Nucleus accumbens (tissue), 56 donors: ENCODE data around the gene EYA3.

Experiments used
- DNase-seq, 56 donors: peaks; one replicate each; lab custom pipeline; 2025; lab: John Stamatoyannopoulos, UW

Gene EYA3

GRCh38 chr1:28113242-28113572, 24.8 kb upstream of the EYA3 start:
- no peak for DNase-seq

DNA sequence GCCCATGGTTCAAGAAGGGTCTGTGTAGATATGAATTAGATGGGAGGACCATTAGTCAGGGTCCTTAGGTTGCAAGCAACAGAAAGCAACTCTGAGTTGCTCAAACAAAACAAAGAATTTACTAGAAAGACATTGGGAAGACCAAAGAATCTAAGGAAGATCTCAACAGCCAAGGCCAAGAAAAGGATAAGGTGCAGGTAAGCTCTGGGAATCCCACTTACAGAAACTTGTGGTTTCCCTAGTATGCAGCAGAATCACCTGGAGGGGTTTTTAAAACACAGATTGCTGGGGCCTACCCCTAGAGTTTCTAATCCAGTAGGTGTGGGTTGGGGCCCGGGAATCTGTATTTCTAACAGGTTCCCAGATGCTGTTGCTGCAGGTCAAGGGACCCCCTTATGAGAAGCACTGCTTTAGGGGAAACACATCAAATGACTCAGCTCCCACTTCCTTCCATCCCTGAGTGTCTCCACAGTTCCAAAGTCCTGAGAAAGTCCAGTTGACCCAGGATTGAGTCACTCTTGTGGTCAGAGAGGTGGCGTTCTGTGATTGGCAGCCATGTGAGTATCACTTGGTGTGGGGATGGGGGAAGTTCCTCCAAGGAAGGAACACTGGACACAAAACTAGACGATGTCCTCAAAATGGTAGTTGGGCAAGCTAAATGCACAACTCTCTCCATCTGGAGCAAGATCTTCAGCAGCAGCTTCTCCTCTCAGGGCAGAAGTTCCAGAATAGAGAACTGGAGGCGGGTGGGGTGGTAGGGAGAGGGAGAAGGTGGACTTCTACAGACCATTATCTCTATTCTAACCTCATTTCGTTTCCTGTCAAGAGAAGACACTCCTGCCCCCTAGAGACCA, 24.2 kb upstream of the EYA3 start:
- DNase-seq, result peak in 5 of 56 donors; percentile 4 to 53 (median 12)

GRCh38 chr1:28111157-28111556, 22.7 kb upstream of the EYA3 start:
- no peak for DNase-seq

GRCh38 chr1:28110555-28110954, 22.1 kb upstream of the EYA3 start:
- no peak for DNase-seq

GRCh38 chr1:28109639-28110038, 21.2 kb upstream of the EYA3 start:
- no peak for DNase-seq

DNA sequence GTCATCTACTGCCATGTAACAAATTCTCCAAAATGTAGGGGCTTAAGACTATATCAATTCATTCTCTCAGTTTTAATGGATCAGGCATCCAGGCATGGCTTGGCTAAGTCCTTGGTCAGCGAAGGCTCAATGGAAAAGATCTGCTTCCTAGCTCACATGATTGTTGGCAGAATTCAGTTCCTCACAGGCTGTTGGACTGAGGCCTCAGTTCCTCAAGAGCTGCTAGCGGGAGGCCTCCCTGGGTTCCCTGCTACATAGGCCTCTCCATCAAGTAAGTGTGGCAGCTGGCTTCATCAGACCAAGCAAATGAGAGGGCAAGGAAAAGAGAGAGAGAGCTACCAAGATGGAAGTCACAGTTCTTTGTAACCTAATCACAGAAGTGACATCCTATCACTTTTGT, 19.6 kb upstream of the EYA3 start:
- DNase-seq, result peak in 1 of 56 donors; percentile 12

DNA sequence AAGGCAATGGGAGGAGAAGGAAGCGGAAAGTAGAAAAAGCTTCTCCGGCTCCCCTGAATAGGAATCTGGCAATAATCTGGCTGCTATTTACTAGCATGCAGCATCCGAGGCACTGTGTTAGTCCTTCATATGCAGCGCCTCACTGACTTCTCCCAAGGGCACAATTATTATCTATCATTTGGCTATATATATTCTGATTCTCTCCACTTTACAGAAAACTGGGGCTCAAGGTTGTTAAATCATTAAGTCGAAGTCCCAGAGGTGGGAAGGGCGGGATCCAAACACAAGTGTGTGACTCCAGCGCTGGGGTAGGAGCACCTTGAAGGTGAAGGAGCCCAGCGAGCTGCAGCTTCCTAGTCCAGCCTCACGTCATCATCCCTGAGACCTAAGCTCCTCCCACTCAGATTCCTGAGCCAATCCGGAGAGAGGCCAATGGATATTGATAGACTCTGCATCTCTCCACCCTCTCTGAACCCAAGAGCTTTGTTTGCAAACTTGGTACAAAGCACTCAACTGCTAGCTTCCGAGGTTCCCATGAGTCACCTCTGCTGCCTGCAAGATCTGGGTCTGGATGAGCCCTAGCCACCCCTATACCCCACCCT, 16.6 kb upstream of the EYA3 start:
- DNase-seq, result peak in 52 of 56 donors; percentile 17 to 83 (median 62)

DNA sequence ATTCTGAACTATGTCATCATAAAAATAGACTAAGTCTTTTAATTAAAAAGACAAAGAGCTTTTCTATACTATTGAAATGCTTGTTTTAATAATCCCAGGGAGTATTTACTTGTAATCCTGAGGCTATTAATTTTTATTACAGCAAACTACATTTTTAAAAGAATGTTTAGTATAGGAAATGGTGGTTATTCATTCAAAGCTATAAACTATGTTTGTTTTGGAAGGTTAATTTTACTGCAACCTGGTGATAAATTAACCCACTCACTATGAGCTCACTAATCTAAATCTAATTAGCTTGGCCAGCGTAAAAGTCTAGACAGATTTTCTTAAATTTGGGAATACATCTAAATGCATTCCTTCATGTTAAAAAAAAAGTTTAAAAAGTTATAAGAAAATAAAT, 13.8 kb upstream of the EYA3 start:
- no peak for DNase-seq

DNA sequence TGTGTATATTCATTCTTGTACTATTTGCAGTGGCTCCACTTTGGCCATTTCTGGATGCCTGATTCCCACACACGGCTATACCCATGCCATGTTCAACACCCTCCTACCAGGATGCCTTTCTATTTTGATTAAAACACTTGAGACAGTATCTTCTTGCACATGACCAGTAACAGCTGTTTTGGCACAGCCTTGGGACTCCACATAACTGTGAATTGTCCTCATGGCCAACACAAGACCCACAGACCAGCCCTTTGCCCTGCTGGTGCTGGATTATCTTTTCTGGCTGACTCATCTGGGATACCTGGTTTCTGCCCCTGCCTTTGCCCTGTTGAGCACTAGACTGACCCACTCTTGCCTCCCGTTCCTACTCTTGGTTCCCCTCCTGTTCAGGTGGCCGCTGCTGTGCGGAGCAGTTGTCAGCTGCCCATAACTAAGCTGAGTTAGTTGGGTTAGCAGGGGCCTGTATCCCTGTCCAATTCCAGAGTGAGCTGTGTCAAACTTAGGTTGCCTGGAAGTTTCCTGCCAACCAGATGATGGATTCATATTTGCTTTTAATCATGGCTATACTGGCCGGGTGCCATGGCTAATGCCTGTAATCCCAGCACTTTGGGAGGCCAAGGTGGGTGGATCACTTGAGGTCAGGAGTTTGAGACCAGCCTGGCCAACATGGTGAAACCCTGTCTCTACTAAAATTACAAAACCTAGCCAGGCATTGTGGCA, 10.8 kb upstream of the EYA3 start:
- no peak for DNase-seq

- no peak for DNase-seq
Measured at GRCh38 chr1:28097100-28097472, 8.7 kb upstream of the EYA3 start.

- DNase-seq, result no peak
Measured at GRCh38 chr1:28096210-28097099, 8.0 kb upstream of the EYA3 start.

DNA sequence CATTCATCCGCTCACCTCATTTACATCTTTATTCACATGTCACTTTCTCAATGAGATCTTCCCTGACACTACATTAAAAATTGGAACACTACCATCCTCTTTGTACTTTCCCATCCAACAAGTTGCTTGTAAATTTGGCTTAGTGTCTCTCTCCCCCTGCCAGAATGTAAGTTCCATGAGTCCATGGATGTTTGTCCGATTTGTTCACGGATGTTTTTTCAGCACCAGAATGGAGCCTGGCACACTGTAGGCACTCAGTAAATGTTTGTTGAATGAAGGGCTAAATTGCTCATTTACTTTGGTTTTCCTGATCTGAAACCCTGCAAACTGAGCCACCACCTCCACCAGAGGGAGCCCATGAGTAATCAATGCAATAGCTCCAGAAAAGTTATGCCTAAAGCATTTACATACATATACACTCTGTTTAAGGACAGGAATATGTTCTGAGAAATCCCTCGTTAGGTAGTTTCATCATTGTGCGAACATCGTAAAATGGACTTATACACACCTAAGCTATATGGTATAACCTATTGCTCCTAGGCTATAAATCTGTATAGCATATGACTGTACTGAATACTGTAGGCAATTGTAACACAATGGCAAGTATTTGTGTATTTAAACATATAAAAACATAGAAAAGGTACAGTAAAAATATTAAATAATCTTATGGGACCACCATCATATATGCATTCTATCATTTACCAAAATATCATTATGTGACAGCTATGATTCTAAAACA, 2.8 kb upstream of the EYA3 start:
- peak in 46 of 56 donors; percentile 6 to 86 (median 44) for DNase-seq

DNA sequence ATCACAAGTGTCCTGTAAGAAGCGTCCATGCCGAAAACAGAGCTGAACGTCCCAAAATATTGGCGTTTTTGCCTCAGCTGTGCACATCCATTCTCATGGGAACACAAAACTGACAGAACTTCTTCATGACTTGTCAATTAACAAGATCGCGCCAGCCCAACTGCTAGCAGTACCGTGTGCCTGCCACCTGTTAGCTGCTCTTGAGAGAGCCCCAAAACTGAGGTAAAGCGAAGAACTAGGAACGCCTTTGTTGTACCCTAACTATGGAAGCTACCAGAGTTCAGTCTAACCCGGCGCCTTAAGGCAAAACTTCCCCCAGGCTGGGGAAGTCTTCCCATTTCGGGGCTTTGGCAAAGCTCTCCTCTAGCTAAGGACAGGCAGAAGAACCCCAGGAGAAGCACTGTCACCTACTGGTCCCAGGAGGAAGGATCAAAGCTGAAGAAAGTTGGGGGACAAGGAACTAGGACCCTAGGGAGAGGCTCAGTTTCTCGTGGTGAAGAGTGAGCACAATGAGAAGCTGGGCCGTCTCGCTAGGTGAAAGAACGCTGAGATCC, 719 bp downstream of the EYA3 start:
- peak in 8 of 56 donors; percentile 5 to 60 (median 40) for DNase-seq

- no peak for DNase-seq
Measured at GRCh38 chr1:28086651-28087050, 1.8 kb downstream of the EYA3 start.

- no peak for DNase-seq
Measured at GRCh38 chr1:28085129-28085528, 3.3 kb downstream of the EYA3 start.

- no peak for DNase-seq
Measured at GRCh38 chr1:28083876-28084275, 4.5 kb downstream of the EYA3 start.

GRCh38 chr1:28078680-28079626, 9.5 kb downstream of the EYA3 start:
- DNase-seq, result no peak

DNA sequence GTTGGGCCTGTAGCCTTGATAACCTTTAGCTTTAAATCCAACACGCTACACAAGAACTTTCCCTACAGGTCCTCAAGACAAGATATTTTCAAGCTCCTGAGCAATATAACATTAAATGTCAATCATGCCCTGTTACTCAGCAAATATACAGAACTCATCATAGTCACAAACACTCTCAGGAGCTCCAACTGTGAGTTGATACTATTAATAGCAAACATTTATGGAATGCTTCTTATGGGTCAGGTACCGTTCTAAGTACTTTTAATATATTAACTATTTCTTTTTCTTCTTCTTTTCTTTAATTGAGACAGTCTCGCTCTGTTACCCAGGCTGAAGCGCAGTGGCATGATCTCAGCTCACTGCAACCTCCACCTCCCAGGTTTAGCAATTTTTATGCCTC, 10.1 kb downstream of the EYA3 start:
- DNase-seq, result no peak
